CD4-positive, alpha-beta T cell (primary cell): ENCODE data around the gene MYO3B. TPM values are rescaled to one million over a fixed set of nuclear protein-coding genes. Genes with fewer than 3 reads are reported as not detected.
"Not testable (repeated sequence)": the region's sequence is repeated elsewhere in the genome, so short reads cannot be mapped to it uniquely, and the experiment has no call there.

Experiments
- ATAC-seq: fragments of 200-7000 bp; cut with Tn5 transposase; one replicate; pipeline ENCODE4 v1.10.0; 2022; ENCODE audit warnings: mild to moderate bottlenecking; ENCODE audit not compliant: poor library complexity
- CTCF ChIA-PET: fragments of 350-600 bp; sonication (Branson Sonifier 250); formaldehyde crosslinking; loops from one replicate; lab custom pipeline; 2021; ENCODE audit warnings: antibody characterized with exemption, inconsistent platforms; lab: Charles Lee
- POLR2A ChIA-PET: fragments of 350-600 bp; sonication (Branson Sonifier 250); formaldehyde crosslinking; loops from one replicate; lab custom pipeline; 2021; ENCODE audit warnings: antibody characterized with exemption, inconsistent platforms; lab: Charles Lee
- DNase-seq, 14 experiments: peaks; one replicate each; pipeline ENCODE4 v3.0.0-alpha.2; 2013 to 2020; ENCODE audit warnings: mixed read lengths in 2 of 14
- H3K27ac ChIP-seq, 2 donors: one replicate each; pipeline versions ENCODE4 v1.5.1 to v1.7.0; 2013; ENCODE audit warnings: low read length in 2 of 2, low read depth in 1 of 2, mild to moderate bottlenecking in 1 of 2
- H3K27me3 ChIP-seq, 2 experiments: 1 replicate in 1 of 2; 2 replicates in 1 of 2; pipeline versions ENCODE4 v1.6.1 to v1.7.0; 2013; ENCODE audit warnings: low read length in 2 of 2, control low read depth in 1 of 2, mild to moderate bottlenecking in 1 of 2, moderate library complexity in 1 of 2; ENCODE audit not compliant: insufficient read depth in 2 of 2, control insufficient read depth in 1 of 2
- H3K36me3 ChIP-seq: one replicate; pipeline ENCODE4 v1.6.1; 2013; ENCODE audit warnings: low read length, control low read depth; ENCODE audit not compliant: insufficient read depth
- H3K4me1 ChIP-seq: one replicate; pipeline ENCODE4 v1.6.1; 2013; ENCODE audit warnings: low read length, control low read depth; ENCODE audit not compliant: insufficient read depth
- H3K4me3 ChIP-seq: one replicate; pipeline ENCODE4 v1.5.1; 2013; ENCODE audit warnings: mild to moderate bottlenecking, low read length, moderate library complexity
- H3K9me3 ChIP-seq, 2 experiments: 1 replicate in 1 of 2; 2 replicates in 1 of 2; pipeline versions ENCODE4 v1.6.1 to v1.7.0; 2013; ENCODE audit warnings: low read length in 2 of 2, mild to moderate bottlenecking in 2 of 2, control low read depth in 1 of 2, moderate library complexity in 1 of 2; ENCODE audit not compliant: control insufficient read depth in 1 of 2, insufficient read depth in 1 of 2
- H3K27ac Mint-ChIP-seq: one replicate; pipeline ENCODE4 v1.8.0; 2020; ENCODE audit warnings: mixed read lengths
- H3K27me3 Mint-ChIP-seq: one replicate; pipeline ENCODE4 v1.8.0; 2021; ENCODE audit warnings: mixed read lengths
- H3K36me3 Mint-ChIP-seq: one replicate; pipeline ENCODE4 v1.8.0; 2021; ENCODE audit warnings: low read depth, mixed read lengths
- H3K4me1 Mint-ChIP-seq: one replicate; pipeline ENCODE4 v1.8.0; 2021; ENCODE audit warnings: low read depth, mixed read lengths
- H3K4me3 Mint-ChIP-seq: one replicate; pipeline ENCODE4 v1.8.0; 2020; ENCODE audit warnings: mild to moderate bottlenecking, mixed read lengths
- H3K9me3 Mint-ChIP-seq: one replicate; pipeline ENCODE4 v1.8.0; 2020; ENCODE audit warnings: mixed read lengths
- intact Hi-C, 2 experiments: fragments of 100-400 bp; cut with DNase I in 1 of 2; cut with micrococcal nuclease in 1 of 2; formaldehyde crosslinking; loops; one replicate each; pipeline versions ENCODE4 v1.15.1 to v1.9.0; 2023 to 2025; cut with DNase I, micrococcal nuclease
- total RNA-seq, 174 experiments: library from RNA in 2 of 174; stranded (reverse) in 2 of 174; gene quantifications; one replicate each; pipeline ENCODE4 v1.2.3 and lab custom pipeline; 2021 to 2026
- TF ChIP-seq, protein P1 (sequence below): fragments of 200-600 bp; IDR thresholded peaks from one replicate; pipeline ENCODE4 v1.8.0; 2022; ENCODE audit warnings: antibody characterized with exemption, mild to moderate bottlenecking

MYO3B gene
- total RNA-seq, 2 experiments from 2014 or later: not detected

DNA sequence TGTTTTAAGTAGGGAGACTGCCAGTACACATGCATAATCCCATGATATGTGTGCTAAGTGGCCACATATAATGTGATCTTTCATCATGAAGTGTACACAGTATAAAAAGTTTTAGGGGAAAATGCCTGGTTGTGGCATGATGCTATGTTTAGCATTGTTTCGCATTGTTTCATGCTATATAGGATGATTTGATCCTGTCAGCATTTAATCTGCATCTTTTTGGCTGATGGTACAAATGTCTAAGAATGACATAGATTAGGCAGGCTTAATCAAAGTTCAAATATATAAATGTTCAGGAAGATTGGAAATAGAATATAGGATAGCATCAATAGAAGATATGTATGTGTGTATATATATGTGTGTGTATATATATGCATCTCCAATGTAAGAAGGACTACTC is 83.6 kb downstream of the MYO3B start:
- Histone ChIP-seq H3K4me1 (no peaks in the 10 kb centered on the region), H3K36me3 (no peaks in the 10 kb centered on the region), H3K27ac (no peak overlapping the region), H3K27me3 (no peaks in the 10 kb centered on the region), H3K9me3 (no peaks in the 10 kb centered on the region), H3K4me3 (no peak overlapping the region)
- intact Hi-C loops: no loop called here
- CTCF ChIA-PET: no interaction called here
- DNase-seq (no peak), ATAC-seq (no peak)
- no peak overlapping the region for H3K4me3 Mint-ChIP-seq
- no peak overlapping the region for H3K27ac Mint-ChIP-seq
- H3K9me3 Mint-ChIP-seq: no peaks in the 10 kb centered on the region
- POLR2A ChIA-PET: no interaction called here
- TF ChIP-seq, protein P1, sequence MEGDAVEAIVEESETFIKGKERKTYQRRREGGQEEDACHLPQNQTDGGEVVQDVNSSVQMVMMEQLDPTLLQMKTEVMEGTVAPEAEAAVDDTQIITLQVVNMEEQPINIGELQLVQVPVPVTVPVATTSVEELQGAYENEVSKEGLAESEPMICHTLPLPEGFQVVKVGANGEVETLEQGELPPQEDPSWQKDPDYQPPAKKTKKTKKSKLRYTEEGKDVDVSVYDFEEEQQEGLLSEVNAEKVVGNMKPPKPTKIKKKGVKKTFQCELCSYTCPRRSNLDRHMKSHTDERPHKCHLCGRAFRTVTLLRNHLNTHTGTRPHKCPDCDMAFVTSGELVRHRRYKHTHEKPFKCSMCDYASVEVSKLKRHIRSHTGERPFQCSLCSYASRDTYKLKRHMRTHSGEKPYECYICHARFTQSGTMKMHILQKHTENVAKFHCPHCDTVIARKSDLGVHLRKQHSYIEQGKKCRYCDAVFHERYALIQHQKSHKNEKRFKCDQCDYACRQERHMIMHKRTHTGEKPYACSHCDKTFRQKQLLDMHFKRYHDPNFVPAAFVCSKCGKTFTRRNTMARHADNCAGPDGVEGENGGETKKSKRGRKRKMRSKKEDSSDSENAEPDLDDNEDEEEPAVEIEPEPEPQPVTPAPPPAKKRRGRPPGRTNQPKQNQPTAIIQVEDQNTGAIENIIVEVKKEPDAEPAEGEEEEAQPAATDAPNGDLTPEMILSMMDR: no peak
- H3K36me3 Mint-ChIP-seq: no peaks in the 10 kb centered on the region
- H3K27me3 Mint-ChIP-seq: peaks cover 12% of the 10 kb centered on the region
- H3K4me1 Mint-ChIP-seq: no peaks in the 10 kb centered on the region

DNA sequence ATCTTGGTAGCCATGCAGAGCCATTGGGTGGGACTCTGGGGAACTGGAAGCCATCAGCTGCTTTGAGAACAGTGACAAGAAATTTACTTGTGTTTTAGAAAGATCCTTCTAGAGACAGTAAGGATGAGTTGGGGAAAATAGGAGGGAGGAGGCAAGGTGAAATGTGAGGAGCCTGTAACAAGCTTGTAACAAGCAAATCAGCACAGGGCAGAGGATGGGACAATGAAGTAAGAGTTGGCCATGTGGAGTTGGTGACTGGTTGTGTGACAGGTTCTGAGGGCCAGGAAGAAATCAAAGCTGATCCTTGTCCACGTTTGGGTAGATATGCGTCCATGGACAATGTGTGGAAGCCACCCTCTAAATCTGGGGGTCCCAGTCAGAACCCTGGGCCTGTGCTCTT is 84.4 kb downstream of the MYO3B start:
- Mint-ChIP-seq H3K36me3 (no peaks in the 10 kb centered on the region), H3K27ac (no peak overlapping the region), H3K4me3 (no peak overlapping the region), H3K27me3 (peaks cover 4% of the 10 kb centered on the region), H3K9me3 (no peaks in the 10 kb centered on the region), H3K4me1 (no peaks in the 10 kb centered on the region)
- Histone ChIP-seq H3K4me3 (no peak overlapping the region), H3K27me3 (no peaks in the 10 kb centered on the region), H3K27ac (no peak overlapping the region), H3K36me3 (no peaks in the 10 kb centered on the region), H3K4me1 (no peaks in the 10 kb centered on the region), H3K9me3 (no peaks in the 10 kb centered on the region)
- TF ChIP-seq, protein P1: no peak
- DNase-seq (no peak), ATAC-seq (no peak)
- ChIA-PET POLR2A (no interaction called here), CTCF (no interaction called here)
- intact Hi-C loops: no loop called here

DNA sequence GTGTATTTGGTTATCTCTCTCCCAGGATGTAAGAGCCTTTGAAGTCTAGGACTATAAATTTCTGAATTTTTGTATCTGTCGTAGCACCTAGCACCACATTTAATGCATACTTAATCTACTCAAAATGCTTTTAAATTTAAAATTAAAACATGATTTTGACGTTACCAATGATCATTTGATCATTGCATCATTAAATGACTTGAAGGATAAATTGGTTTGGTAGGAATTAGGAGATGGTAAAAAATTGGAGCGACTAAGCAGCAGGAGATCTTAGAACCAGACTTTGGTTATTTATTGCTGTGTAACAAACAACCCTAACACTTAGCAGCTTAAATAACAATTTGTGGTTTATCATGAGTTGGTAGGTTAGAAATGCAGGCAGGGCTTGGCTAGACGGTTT is 84.9 kb downstream of the MYO3B start:
- ChIA-PET CTCF (no interaction called here), POLR2A (no interaction called here)
- intact Hi-C loops: no loop called here
- TF ChIP-seq, protein P1: no peak
- Mint-ChIP-seq H3K27me3 (peaks cover 5% of the 10 kb centered on the region), H3K36me3 (no peaks in the 10 kb centered on the region), H3K4me3 (no peak overlapping the region), H3K4me1 (no peaks in the 10 kb centered on the region), H3K27ac (no peak overlapping the region), H3K9me3 (no peaks in the 10 kb centered on the region)
- ATAC-seq (no peak), DNase-seq (no peak)
- Histone ChIP-seq H3K9me3 (no peaks in the 10 kb centered on the region), H3K4me3 (no peak overlapping the region), H3K36me3 (no peaks in the 10 kb centered on the region), H3K4me1 (no peaks in the 10 kb centered on the region), H3K27ac (no peak overlapping the region), H3K27me3 (no peaks in the 10 kb centered on the region)

DNA sequence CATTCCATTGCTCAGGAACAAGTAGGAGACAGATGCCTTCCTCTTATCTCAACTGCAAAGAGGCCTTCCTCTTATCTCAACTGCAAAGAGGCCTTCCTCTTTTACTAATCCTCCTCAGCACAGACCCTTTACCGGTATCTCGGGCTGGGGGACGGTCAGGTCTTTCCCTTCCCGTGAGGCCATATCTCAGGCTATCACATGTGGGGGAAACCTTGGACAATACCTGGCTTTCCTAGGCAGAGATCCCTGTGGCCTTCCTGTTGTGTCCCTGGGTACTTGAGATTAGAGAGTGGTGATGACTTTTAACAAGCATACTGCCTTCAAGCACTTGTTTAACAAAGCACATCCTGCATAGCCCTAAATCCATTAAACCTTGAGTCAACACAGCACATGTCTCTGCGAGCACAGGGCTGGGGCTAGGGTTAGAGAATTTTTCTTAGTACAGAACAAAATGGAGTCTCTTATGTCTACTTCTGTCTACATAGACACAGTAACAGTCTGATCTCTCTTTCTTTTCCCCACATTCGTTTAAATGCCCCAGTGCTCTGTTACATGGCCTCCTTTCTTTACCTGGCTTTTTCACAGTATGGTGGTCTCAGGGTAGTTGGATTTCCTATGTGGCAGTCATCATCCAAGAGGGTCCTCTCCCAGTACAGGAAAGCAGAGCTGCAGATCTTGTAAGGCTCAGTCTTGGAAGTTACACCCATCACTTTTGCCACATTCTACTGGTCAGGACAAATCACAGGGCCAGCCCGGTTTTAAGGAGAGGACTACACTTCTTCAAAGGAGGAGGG is 86.0 kb downstream of the MYO3B start:
- H3K27me3 Mint-ChIP-seq, H3K4me1 ChIP-seq, POLR2A ChIA-PET, H3K36me3 Mint-ChIP-seq, H3K4me3 ChIP-seq, H3K27ac Mint-ChIP-seq, H3K4me1 Mint-ChIP-seq, H3K36me3 ChIP-seq, CTCF ChIA-PET, DNase-seq, intact Hi-C loops, H3K27ac ChIP-seq, H3K9me3 ChIP-seq, H3K9me3 Mint-ChIP-seq, H3K4me3 Mint-ChIP-seq, H3K27me3 ChIP-seq, ATAC-seq: not testable (repeated sequence)
